ENCODE results near the gene DACH2. TPM values are rescaled to one million over a fixed set of nuclear protein-coding genes. Genes with fewer than 3 reads are reported as not detected.
"Not testable (repeated sequence)": the region's sequence is repeated elsewhere in the genome, so short reads cannot be mapped to it uniquely, and the experiment has no call there.

DACH2 gene
- not detected in 2 replicates for total RNA-seq (2014; rRNA removed; shearing (Covaris generic); ENCODE audit: low replicate concordance)

- in situ Hi-C loops (cut with HindIII; ENCODE audit: low pct_unique_long_range_greater_than_20kb, low sequenced_read_pairs), result no loop called here
- peak; percentile 63 for DNase-seq (ENCODE audit: low read depth)
Observed at GRCh38 chrX:86148024-86148511, at the start of gene DACH2. TSS of gene DACH2 (plus strand) at chrX:86148451.

GRCh38 chrX:86102341-86102740 lies 45.9 kb upstream of the DACH2 start:
- in situ Hi-C loops (cut with HindIII; ENCODE audit: low pct_unique_long_range_greater_than_20kb, low sequenced_read_pairs), result no loop called here
- no peak for DNase-seq (ENCODE audit: low read depth)

GRCh38 chrX:86103061-86103460 lies 45.2 kb upstream of the DACH2 start:
- no peak for DNase-seq (ENCODE audit: low read depth)
- in situ Hi-C loops (cut with HindIII; ENCODE audit: low pct_unique_long_range_greater_than_20kb, low sequenced_read_pairs), result no loop called here

- in situ Hi-C loops (cut with HindIII; ENCODE audit: low pct_unique_long_range_greater_than_20kb, low sequenced_read_pairs), result no loop called here
- DNase-seq (ENCODE audit: low read depth), result no peak
Observed at GRCh38 chrX:86104526-86104925, 43.7 kb upstream of the DACH2 start.

- DNase-seq (ENCODE audit: low read depth), result no peak
- in situ Hi-C loops (cut with HindIII; ENCODE audit: low pct_unique_long_range_greater_than_20kb, low sequenced_read_pairs), result no loop called here
Observed at GRCh38 chrX:86121916-86122315, 26.3 kb upstream of the DACH2 start.

- DNase-seq (ENCODE audit: low read depth), result no peak
- in situ Hi-C loops (cut with HindIII; ENCODE audit: low pct_unique_long_range_greater_than_20kb, low sequenced_read_pairs), result no loop called here
Observed at GRCh38 chrX:86133761-86134160, 14.5 kb upstream of the DACH2 start.

GRCh38 chrX:86137071-86137470 lies 11.2 kb upstream of the DACH2 start:
- in situ Hi-C loops (cut with HindIII; ENCODE audit: low pct_unique_long_range_greater_than_20kb, low sequenced_read_pairs), result no loop called here
- DNase-seq (ENCODE audit: low read depth), result no peak

GRCh38 chrX:86141786-86142185 lies 6.5 kb upstream of the DACH2 start:
- no peak for DNase-seq (ENCODE audit: low read depth)
- in situ Hi-C loops (cut with HindIII; ENCODE audit: low pct_unique_long_range_greater_than_20kb, low sequenced_read_pairs), result no loop called here

- in situ Hi-C loops (cut with HindIII; ENCODE audit: low pct_unique_long_range_greater_than_20kb, low sequenced_read_pairs), result no loop called here
- no peak for DNase-seq (ENCODE audit: low read depth)
Observed at GRCh38 chrX:86146102-86146501, 2.1 kb upstream of the DACH2 start.

GRCh38 chrX:86148594-86148993 lies 343 bp downstream of the DACH2 start:
- in situ Hi-C loops (cut with HindIII; ENCODE audit: low pct_unique_long_range_greater_than_20kb, low sequenced_read_pairs), result no loop called here
- DNase-seq (ENCODE audit: low read depth), result no peak

- no peak for DNase-seq (ENCODE audit: low read depth)
- in situ Hi-C loops (cut with HindIII; ENCODE audit: low pct_unique_long_range_greater_than_20kb, low sequenced_read_pairs), result no loop called here
Observed at GRCh38 chrX:86149119-86149518, 868 bp downstream of the DACH2 start.

GRCh38 chrX:86154553-86154952 lies 6.3 kb downstream of the DACH2 start:
- in situ Hi-C loops (cut with HindIII; ENCODE audit: low pct_unique_long_range_greater_than_20kb, low sequenced_read_pairs), result no loop called here
- no peak for DNase-seq (ENCODE audit: low read depth)

- in situ Hi-C loops (cut with HindIII; ENCODE audit: low pct_unique_long_range_greater_than_20kb, low sequenced_read_pairs), result no loop called here
- DNase-seq (ENCODE audit: low read depth), result peak; percentile 4
Observed at GRCh38 chrX:86171366-86171765, 23.1 kb downstream of the DACH2 start.

GRCh38 chrX:86178906-86179305 lies 30.7 kb downstream of the DACH2 start:
- in situ Hi-C loops (cut with HindIII; ENCODE audit: low pct_unique_long_range_greater_than_20kb, low sequenced_read_pairs), result no loop called here
- DNase-seq (ENCODE audit: low read depth), result no peak

GRCh38 chrX:86181325-86181724 lies 33.1 kb downstream of the DACH2 start:
- in situ Hi-C loops (cut with HindIII; ENCODE audit: low pct_unique_long_range_greater_than_20kb, low sequenced_read_pairs); DNase-seq (ENCODE audit: low read depth): not testable (repeated sequence)

- in situ Hi-C loops (cut with HindIII; ENCODE audit: low pct_unique_long_range_greater_than_20kb, low sequenced_read_pairs), result no loop called here
- no peak for DNase-seq (ENCODE audit: low read depth)
Observed at GRCh38 chrX:86192827-86193226, 44.6 kb downstream of the DACH2 start.

GRCh38 chrX:86194758-86195157 lies 46.5 kb downstream of the DACH2 start:
- in situ Hi-C loops (cut with HindIII; ENCODE audit: low pct_unique_long_range_greater_than_20kb, low sequenced_read_pairs), result no loop called here
- no peak for DNase-seq (ENCODE audit: low read depth)

- no peak for DNase-seq (ENCODE audit: low read depth)
- in situ Hi-C loops (cut with HindIII; ENCODE audit: low pct_unique_long_range_greater_than_20kb, low sequenced_read_pairs), result no loop called here
Observed at GRCh38 chrX:86195343-86195742, 47.1 kb downstream of the DACH2 start.

GRCh38 chrX:86197815-86198214 lies 49.6 kb downstream of the DACH2 start:
- in situ Hi-C loops (cut with HindIII; ENCODE audit: low pct_unique_long_range_greater_than_20kb, low sequenced_read_pairs), result no loop called here
- DNase-seq (ENCODE audit: low read depth), result no peak

- no peak for DNase-seq (ENCODE audit: low read depth)
- in situ Hi-C loops (cut with HindIII; ENCODE audit: low pct_unique_long_range_greater_than_20kb, low sequenced_read_pairs), result no loop called here
Observed at GRCh38 chrX:86210772-86211171, 62.5 kb downstream of the DACH2 start.

GRCh38 chrX:86215260-86215659 lies 67.0 kb downstream of the DACH2 start:
- no peak for DNase-seq (ENCODE audit: low read depth)
- in situ Hi-C loops (cut with HindIII; ENCODE audit: low pct_unique_long_range_greater_than_20kb, low sequenced_read_pairs), result no loop called here
